ENCODE results near the gene MCTP1. TPM values are rescaled to one million over a fixed set of nuclear protein-coding genes. Genes with fewer than 3 reads are reported as not detected.

Gene MCTP1
- total RNA-seq, 1 donor from 2014 or later: 1.9 TPM

DNA sequence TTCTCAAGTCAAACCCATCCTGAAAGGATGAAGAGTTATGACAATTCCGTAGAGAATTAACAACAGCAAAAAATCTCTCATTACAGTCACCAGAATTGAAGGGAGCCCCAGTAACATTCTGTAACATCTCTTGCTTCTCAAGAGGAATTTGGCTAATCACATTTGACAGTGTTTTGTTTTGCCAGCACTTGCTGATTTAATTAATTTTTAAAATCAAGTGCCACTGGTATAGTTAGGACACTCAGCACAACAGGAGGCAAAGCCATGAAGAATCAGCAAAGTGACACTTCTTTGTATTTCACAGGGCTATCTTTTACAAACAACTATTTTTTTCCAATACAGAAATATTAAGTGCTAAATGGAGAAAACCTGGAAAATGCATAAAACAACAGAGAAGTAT, 152.8 kb downstream of the MCTP1 start:
- H3K9me3 Mint-ChIP-seq: no peaks in the 10 kb centered on the region

DNA sequence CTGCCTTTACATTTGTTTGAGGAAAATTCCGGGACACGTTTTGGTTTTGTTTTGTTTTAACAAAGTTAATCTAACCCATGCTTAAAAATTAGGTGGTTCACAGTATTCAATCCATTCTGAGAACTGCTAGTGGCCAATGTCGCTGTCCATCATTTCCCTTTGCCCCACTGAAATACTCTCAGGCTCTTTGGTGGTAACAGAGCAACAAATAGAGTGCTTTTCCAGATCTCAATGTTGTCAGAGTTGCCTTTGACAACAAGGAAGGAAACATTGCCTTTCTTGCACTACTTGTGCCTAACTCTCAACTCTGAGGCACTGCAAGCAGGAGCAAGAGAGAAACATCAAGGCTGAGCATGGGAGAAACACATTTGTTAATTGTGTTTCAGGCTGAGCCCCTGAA, 154.0 kb downstream of the MCTP1 start:
- intact Hi-C loops (cut with micrococcal nuclease): no loop called here
- Mint-ChIP-seq H3K27ac (no peak overlapping the region), H3K4me1 (no peaks in the 10 kb centered on the region), H3K36me3 (ENCODE audit: low read depth) (no peaks in the 10 kb centered on the region), H3K4me3 (no peak overlapping the region), H3K27me3 (no peaks in the 10 kb centered on the region), H3K9me3 (no peaks in the 10 kb centered on the region)
- no peak for ATAC-seq (ENCODE audit: low read depth)
- ChIA-PET POLR2A (no interaction called here), CTCF (no interaction called here)
- no peak for DNase-seq
- TF ChIP-seq, protein P1, sequence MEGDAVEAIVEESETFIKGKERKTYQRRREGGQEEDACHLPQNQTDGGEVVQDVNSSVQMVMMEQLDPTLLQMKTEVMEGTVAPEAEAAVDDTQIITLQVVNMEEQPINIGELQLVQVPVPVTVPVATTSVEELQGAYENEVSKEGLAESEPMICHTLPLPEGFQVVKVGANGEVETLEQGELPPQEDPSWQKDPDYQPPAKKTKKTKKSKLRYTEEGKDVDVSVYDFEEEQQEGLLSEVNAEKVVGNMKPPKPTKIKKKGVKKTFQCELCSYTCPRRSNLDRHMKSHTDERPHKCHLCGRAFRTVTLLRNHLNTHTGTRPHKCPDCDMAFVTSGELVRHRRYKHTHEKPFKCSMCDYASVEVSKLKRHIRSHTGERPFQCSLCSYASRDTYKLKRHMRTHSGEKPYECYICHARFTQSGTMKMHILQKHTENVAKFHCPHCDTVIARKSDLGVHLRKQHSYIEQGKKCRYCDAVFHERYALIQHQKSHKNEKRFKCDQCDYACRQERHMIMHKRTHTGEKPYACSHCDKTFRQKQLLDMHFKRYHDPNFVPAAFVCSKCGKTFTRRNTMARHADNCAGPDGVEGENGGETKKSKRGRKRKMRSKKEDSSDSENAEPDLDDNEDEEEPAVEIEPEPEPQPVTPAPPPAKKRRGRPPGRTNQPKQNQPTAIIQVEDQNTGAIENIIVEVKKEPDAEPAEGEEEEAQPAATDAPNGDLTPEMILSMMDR (IDR thresholded peaks at IDR 0.05): no peak

More for the DNA sequence above, 152.8 kb downstream of the MCTP1 start:
- no peak for DNase-seq
- ATAC-seq (ENCODE audit: low read depth): no peak
- ChIA-PET POLR2A (no interaction called here), CTCF (no interaction called here)
- TF ChIP-seq, protein P1 (IDR thresholded peaks at IDR 0.05): no peak
- H3K27me3 Mint-ChIP-seq: no peaks in the 10 kb centered on the region
- H3K27ac Mint-ChIP-seq: no peak overlapping the region
- no peaks in the 10 kb centered on the region for H3K4me1 Mint-ChIP-seq
- H3K36me3 Mint-ChIP-seq (ENCODE audit: low read depth): no peaks in the 10 kb centered on the region
- intact Hi-C loops (cut with micrococcal nuclease): no loop called here
- no peak overlapping the region for H3K4me3 Mint-ChIP-seq

DNA sequence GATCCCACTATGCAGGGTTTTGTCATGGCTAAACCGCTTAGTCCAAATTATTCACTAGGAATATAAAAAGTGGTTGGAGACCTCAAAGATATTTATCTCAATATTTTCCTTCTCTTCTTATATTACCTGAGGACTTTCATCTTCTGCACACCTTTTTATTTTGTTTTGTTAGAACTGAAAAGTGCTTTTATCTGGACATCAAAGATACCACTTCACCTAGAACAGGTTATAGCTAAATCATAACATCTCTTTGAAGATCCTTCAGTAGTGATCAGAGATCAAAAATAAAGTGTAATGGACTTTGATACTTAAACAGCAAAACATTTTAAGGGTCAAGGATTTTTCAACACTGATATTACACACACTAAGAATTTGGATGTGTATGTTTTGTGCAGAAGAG, 160.2 kb downstream of the MCTP1 start:
- TF ChIP-seq, protein P1 (IDR thresholded peaks at IDR 0.05): no peak
- ChIA-PET POLR2A (no interaction called here), CTCF (no interaction called here)
- no peak for ATAC-seq (ENCODE audit: low read depth)
- no peak overlapping the region for H3K4me3 Mint-ChIP-seq
- no peaks in the 10 kb centered on the region for H3K9me3 Mint-ChIP-seq
- intact Hi-C loops (cut with micrococcal nuclease): no loop called here
- no peaks in the 10 kb centered on the region for H3K36me3 Mint-ChIP-seq (ENCODE audit: low read depth)
- H3K27ac Mint-ChIP-seq: no peak overlapping the region
- H3K4me1 Mint-ChIP-seq: no peaks in the 10 kb centered on the region
- no peaks in the 10 kb centered on the region for H3K27me3 Mint-ChIP-seq
- DNase-seq: no peak

DNA sequence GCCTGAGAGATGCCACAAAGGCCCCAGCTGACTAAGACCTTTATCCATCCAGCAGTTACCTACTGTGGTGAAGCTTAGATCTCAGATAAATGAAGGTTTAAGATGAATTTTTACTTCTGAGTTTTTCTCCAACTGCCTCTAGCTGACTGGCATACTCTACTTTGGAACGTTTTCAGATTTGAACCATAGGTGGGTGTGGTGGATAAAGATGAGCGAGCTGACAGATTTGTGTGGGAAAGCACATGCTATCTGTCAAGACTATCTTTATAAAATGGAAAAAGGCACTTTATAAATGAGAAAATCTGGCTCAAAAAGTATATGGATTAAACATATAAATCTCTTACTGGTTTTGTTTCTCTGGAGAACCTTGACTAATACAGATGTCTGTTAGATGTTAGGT, 160.8 kb downstream of the MCTP1 start:
- no peak overlapping the region for H3K27ac Mint-ChIP-seq
- intact Hi-C loops (cut with micrococcal nuclease): no loop called here
- POLR2A ChIA-PET: no interaction called here
- H3K4me3 Mint-ChIP-seq: no peak overlapping the region
- H3K36me3 Mint-ChIP-seq (ENCODE audit: low read depth): no peaks in the 10 kb centered on the region
- TF ChIP-seq, protein P1 (IDR thresholded peaks at IDR 0.05): no peak
- H3K4me1 Mint-ChIP-seq: no peaks in the 10 kb centered on the region
- DNase-seq (no peak), ATAC-seq (ENCODE audit: low read depth) (no peak)
- H3K9me3 Mint-ChIP-seq: no peaks in the 10 kb centered on the region
- CTCF ChIA-PET: no interaction called here
- H3K27me3 Mint-ChIP-seq: no peaks in the 10 kb centered on the region

DNA sequence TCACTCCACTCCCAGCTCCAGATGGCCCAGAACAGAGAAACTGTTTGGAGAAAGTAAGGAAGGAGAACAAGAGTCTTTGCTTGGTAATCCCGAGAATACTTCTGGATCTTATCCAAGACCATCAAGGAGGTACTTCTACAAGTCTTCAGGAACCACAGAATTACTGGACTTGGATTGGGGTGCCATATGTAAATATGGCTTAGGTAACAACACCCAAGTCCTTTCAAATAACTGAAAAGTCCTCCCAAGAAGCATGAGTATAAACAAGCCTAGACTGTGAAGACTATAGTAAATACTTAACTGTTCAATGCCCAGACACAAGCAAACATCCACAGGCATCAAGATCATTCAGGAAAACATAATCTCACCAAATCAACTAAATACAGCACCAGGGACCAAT, 170.0 kb downstream of the MCTP1 start:
- ChIA-PET CTCF (no interaction called here), POLR2A (no interaction called here)
- Mint-ChIP-seq H3K9me3 (no peaks in the 10 kb centered on the region), H3K4me1 (no peaks in the 10 kb centered on the region), H3K4me3 (no peak overlapping the region), H3K36me3 (ENCODE audit: low read depth) (no peaks in the 10 kb centered on the region), H3K27me3 (no peaks in the 10 kb centered on the region), H3K27ac (no peak overlapping the region)
- TF ChIP-seq, protein P1 (IDR thresholded peaks at IDR 0.05): no peak
- intact Hi-C loops (cut with micrococcal nuclease): no loop called here
- DNase-seq: no peak
- no peak for ATAC-seq (ENCODE audit: low read depth)

Measured in activated B cell treated with CpG ODN at 0.5 μM for 24 hours (primary cell).